Colonic mucosa (tissue), 4 donors: ENCODE data around the gene ELMOD1. TPM values are rescaled to one million over a fixed set of nuclear protein-coding genes. Genes with fewer than 3 reads are reported as not detected.
"Not testable (repeated sequence)": the region's sequence is repeated elsewhere in the genome, so short reads cannot be mapped to it uniquely, and the experiment has no call there.

ENCODE experiments used
- DNase-seq: peaks from one replicate; pipeline ENCODE4 v3.0.0-alpha.2; 2020
- H3K27ac ChIP-seq: fragments of 200-600 bp; one replicate; pipeline ENCODE4 v1.8.0; 2021
- H3K27me3 ChIP-seq: fragments of 200-600 bp; one replicate; pipeline ENCODE4 v1.8.0; 2021
- H3K36me3 ChIP-seq: fragments of 200-600 bp; one replicate; pipeline ENCODE4 v1.8.0; 2021
- H3K4me1 ChIP-seq: fragments of 200-600 bp; one replicate; pipeline ENCODE4 v1.8.0; 2021; ENCODE audit warnings: mild to moderate bottlenecking
- H3K4me3 ChIP-seq: fragments of 200-600 bp; one replicate; pipeline ENCODE4 v1.8.0; 2021
- H3K9ac ChIP-seq, 2 donors: one replicate each; pipeline ENCODE4 v1.7.0; 2013; ENCODE audit warnings: control low read depth in 2 of 2, low read depth in 2 of 2, low read length in 2 of 2
- H3K9me3 ChIP-seq: fragments of 200-600 bp; one replicate; pipeline ENCODE4 v1.8.0; 2021
- intact Hi-C: fragments of 100-400 bp; cut with DNase I; formaldehyde crosslinking; loops from one replicate; pipeline ENCODE4 v1.14.1; 2022
- total RNA-seq, 2 donors: library from RNA; stranded (reverse); fragmentation: NEBNext Ultra II Directional in 1 of 2; extraction: Animal tissue kit (Norgen Biotek cat#: 25700) in 1 of 2; gene quantifications; one replicate each; pipeline ENCODE4 v1.2.1, GENCODE V29; 2021
- TF ChIP-seq, protein P1 (sequence below): fragments of 200-600 bp; IDR thresholded peaks from one replicate; pipeline ENCODE4 v1.8.0; 2022; ENCODE audit warnings: antibody characterized with exemption, mild to moderate bottlenecking
- donor health status: healthy.
- donor health status: DM: no; HTN: no; CAD: no.
- donor health status: DM: no; HTN: no; CAD: no.

Gene ELMOD1
- total RNA-seq, 2 donors from 2014 or later, result 0.11 TPM; not detected in 1

DNA sequence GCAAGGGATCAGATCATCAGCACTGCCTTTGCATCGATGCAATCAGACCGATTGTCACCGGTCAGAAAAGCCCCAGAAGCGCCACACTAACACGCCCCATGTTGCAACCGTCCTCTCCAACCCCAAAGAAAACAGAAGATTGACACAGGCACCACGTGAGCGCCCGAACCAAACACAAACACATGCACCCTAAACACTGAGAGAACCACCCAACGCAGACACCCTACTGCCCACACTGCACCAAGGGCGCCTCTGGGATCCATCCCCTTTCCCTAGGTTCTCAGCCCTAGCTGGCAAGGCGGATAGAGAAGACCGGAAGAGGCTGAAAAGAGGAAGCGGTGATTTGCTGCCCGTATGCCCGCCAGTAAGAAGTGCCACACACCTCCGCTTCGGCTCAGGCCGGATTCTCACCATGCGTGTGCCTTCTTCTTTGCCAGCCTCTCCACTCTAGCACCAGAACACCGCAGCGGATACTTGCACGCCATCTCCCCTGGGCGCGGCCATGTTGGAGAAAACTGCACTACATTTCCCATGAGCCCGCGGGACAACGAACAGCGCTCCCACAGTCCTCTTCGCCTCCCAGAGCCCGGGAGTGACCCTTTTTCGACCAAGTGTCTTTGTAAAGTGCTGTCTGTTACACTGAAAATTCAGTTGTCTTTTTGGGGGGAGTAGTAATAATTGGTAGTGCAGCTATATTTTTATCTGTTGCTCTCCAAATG, 25.6 kb upstream of the ELMOD1 start, which contains the start of gene ALKBH8:
Gene ALKBH8 (minus strand): TSS at position 517 of the 719 bp plus-strand sequence. CDS start 4,842 bp downstream, outside the sequence.
- peak within 1 kb of the TSS; percentile 66 for H3K4me3 ChIP-seq
- H3K4me1 ChIP-seq, result no peaks in the 10 kb centered on the region
- H3K36me3 ChIP-seq, result no peaks in the 10 kb centered on the region
- H3K9me3 ChIP-seq, result no peaks in the 10 kb centered on the region
- H3K27ac ChIP-seq, result peak within 1 kb of the TSS; percentile 60
- TF ChIP-seq, protein P1, sequence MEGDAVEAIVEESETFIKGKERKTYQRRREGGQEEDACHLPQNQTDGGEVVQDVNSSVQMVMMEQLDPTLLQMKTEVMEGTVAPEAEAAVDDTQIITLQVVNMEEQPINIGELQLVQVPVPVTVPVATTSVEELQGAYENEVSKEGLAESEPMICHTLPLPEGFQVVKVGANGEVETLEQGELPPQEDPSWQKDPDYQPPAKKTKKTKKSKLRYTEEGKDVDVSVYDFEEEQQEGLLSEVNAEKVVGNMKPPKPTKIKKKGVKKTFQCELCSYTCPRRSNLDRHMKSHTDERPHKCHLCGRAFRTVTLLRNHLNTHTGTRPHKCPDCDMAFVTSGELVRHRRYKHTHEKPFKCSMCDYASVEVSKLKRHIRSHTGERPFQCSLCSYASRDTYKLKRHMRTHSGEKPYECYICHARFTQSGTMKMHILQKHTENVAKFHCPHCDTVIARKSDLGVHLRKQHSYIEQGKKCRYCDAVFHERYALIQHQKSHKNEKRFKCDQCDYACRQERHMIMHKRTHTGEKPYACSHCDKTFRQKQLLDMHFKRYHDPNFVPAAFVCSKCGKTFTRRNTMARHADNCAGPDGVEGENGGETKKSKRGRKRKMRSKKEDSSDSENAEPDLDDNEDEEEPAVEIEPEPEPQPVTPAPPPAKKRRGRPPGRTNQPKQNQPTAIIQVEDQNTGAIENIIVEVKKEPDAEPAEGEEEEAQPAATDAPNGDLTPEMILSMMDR, result no peak
- H3K27me3 ChIP-seq, result no peaks in the 10 kb centered on the region
- intact Hi-C loops, result no loop called here
- H3K9ac ChIP-seq, result peak within 1 kb of the TSS; percentile 85 to 96
- DNase-seq, result peak; percentile 83

DNA sequence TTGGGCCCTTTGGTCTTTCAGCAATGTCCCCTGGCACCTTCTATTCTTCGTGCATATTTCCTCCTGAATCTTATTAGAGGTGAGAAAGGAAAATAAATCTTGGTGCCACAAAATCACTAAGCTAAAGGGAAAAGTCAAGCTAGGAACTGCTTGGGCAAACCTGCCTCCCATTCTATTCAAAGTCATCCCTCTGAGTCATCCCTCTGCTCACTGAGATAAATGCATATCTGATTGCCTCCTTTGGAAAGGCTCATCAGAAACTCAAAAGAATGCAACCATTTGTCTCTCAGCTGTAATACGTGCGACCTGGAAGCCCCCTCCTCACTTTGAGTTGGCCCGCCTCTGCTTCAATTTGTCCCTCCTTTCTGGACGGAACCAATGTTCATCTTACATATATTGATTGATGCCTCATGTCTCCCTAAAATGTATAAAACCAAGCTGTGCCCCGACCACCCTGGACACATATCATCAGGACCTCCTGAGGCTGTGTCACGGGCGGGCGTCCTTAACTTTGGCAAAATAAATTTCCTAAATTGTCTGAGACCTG, 24.9 kb upstream of the ELMOD1 start:
- H3K9me3 ChIP-seq, H3K27me3 ChIP-seq, H3K36me3 ChIP-seq, H3K4me1 ChIP-seq, intact Hi-C loops, DNase-seq: not testable (repeated sequence)
- Histone ChIP-seq H3K27ac (peak overlapping the region; percentile 60), H3K4me3 (peak overlapping the region; percentile 66), H3K9ac (peak overlapping the region; percentile 85 to 96)

DNA sequence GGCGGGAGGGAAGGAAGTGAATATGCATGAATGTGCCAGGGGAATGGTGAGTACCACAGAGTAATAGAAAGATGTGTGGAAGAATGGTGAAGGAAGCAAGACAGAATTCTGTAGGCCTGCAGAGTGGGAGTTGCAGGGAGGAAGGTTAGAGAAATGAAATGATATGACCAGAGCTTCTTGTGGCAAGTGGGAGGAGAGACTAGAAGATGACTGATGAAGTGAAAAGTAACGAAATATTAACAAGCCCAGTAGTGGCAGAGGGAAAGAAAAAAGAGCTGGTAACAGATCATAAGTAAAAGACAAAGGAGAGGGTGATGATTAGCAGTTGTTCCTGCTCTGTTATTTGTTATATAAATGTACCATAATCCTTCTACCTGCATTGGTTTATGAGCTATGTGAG, 24.4 kb upstream of the ELMOD1 start:
- H3K4me1 ChIP-seq, result no peaks in the 10 kb centered on the region
- H3K36me3 ChIP-seq, result no peaks in the 10 kb centered on the region
- intact Hi-C loops, result no loop called here
- H3K27ac ChIP-seq, result no peak overlapping the region
- TF ChIP-seq, protein P1, result no peak
- H3K27me3 ChIP-seq, result no peaks in the 10 kb centered on the region
- H3K9me3 ChIP-seq, result no peaks in the 10 kb centered on the region
- DNase-seq, result no peak
- no peak overlapping the region for H3K9ac ChIP-seq
- no peak overlapping the region for H3K4me3 ChIP-seq

DNA sequence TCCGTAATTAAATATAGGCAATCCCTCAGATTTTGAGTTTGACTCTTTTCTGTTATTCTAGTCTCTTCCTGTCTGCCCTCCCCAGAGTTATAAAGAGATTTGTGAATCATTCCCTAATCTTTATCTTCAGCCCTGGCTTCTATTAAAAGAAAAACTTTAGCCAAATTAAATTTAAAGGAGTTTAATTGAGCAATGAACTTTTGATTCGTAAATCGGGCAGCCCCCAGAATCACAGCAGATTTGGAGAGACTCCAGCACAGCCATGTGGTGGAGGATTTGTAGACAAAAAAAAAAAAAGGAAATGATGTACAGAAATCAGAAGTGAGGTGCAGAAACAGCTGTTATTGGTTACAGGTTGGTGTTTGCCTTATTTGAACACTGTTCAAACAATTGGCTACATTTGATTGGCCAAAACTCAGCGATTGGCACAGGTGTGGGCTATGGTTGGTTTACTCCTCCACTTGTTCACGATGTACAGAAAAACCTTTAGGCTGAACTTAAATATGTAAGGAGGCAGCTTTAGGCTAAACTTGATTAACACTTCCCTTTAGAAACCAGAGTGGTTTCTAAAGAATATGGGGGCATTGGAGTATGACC, 23.1 kb upstream of the ELMOD1 start:
- DNase-seq, result no peak
- Histone ChIP-seq H3K4me1 (no peaks in the 10 kb centered on the region), H3K9ac (no peak overlapping the region), H3K27ac (no peak overlapping the region), H3K9me3 (no peaks in the 10 kb centered on the region), H3K36me3 (no peaks in the 10 kb centered on the region), H3K4me3 (no peak overlapping the region), H3K27me3 (no peaks in the 10 kb centered on the region)
- intact Hi-C loops, result no loop called here
- TF ChIP-seq, protein P1, result no peak

DNA sequence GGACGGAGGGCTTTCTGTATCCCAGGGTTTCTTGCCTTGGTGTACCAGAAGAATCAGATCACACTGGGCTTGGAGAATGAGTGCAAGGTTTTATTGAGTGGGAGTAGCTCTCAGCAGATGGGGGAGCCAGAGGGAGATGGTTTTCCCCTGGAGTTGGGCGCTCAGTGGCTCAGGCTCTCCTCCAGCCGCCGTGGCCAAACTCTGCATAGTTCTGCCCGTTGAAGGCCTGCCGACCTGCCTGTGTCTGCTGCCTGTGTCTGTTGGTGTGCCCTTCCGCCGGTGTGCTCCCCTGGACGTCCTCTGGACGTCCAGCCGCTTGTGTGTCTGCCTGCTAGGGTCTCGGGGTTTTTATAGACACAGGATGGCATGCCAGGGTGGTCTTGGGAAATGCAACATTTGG, 20.9 kb upstream of the ELMOD1 start:
- no peak overlapping the region for H3K27ac ChIP-seq
- no peaks in the 10 kb centered on the region for H3K9me3 ChIP-seq
- no peak overlapping the region for H3K9ac ChIP-seq
- no peak overlapping the region for H3K4me3 ChIP-seq
- intact Hi-C loops, result loop anchor here (10.0 kb wide), 1 partner anchor 195 kb away; no protein-coding TSS in a partner anchor
- no peaks in the 10 kb centered on the region for H3K4me1 ChIP-seq
- no peaks in the 10 kb centered on the region for H3K27me3 ChIP-seq
- no peak for DNase-seq
- TF ChIP-seq, protein P1, result no peak
- no peaks in the 10 kb centered on the region for H3K36me3 ChIP-seq
